HG03103 (cell line): Measurements from ENCODE around the gene THOC6.
"Not testable (repeated sequence)": the region's sequence is repeated elsewhere in the genome, so short reads cannot be mapped to it uniquely, and the experiment has no call there.

Experiments used
- ATAC-seq: cut with Tn5 transposase; IDR thresholded peaks from one replicate; pipeline ENCODE4 v1.9.1; 2021; ENCODE audit warnings: low read depth; ENCODE audit not compliant: unreplicated experiment

Gene THOC6

DNA sequence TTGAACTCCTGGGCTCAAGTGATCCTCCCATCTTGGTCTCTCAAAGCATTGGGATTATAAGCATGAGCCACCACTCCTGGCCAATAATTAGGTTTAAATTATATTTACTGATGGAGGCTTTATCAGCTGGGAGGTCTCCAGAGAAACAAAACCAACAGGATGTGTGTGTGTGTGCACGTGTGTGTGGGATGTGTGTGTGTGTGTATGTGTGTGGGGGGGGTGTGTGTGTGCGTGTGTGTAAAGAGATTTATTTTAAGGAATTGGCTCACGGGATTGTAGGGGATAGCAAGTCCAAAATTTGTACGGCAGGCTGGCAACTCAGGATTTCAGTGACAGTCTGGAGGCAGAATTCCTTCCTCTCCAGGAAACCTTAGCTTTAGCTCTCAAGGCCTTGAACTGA lies 27.2 kb downstream of the THOC6 start:
- ATAC-seq, result no peak

DNA sequence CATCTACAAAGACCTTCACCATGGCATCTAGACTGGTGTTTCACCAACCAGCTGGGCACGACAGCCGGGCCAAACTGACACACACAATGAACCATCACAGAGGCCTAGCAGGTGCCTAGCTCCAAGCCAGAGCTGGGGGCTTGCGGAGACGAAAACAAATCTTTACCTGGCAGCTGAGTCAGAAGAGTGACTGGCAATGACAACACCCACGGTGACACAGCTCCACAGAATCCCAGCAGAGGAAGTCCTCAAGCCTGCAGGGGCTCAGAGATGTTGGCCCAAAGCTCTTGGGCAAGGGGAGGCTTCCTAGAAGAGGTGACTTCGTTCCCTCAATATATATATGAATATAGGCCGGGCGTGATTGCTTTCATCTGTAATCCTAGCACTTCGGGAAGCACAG lies 27.7 kb downstream of the THOC6 start:
- no peak for ATAC-seq

DNA sequence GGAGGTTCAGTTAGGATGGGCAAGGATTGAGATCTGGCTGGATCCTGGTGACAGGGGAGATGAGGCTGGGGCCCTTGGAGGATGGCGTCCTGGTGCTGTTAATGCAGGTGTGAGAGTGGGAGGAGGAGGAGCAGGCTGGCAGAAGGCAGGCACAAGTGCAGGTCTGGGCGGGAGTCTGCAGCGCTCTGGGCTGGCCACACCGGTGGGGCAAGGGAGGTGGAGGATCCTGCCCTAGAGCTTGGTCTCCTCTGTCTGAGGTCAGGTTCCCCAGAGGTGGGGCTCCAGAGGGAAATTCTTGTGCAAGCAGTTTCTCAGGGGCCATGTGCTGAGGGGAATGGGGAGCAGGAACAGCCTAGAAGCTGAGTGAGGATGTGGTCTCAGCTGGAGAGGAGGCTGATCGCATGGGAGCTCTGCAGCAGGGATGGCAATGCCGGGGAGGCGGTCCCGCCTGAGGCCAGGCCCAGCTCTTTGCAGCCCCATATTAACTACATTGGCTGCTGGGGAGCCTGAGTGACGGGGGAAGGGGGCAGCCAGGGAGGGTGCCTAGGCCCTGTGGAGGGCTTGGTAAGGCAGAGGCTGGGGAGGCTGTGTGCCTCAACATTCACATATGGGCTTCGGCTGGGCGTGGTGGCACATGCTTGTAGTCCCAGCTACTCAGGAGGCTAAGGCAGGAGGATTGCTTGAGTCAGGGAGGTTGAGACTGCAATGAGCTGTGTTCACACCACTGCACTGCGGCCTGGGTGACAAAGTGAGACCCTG lies 28.9 kb downstream of the THOC6 start:
- not testable (repeated sequence) for ATAC-seq

DNA sequence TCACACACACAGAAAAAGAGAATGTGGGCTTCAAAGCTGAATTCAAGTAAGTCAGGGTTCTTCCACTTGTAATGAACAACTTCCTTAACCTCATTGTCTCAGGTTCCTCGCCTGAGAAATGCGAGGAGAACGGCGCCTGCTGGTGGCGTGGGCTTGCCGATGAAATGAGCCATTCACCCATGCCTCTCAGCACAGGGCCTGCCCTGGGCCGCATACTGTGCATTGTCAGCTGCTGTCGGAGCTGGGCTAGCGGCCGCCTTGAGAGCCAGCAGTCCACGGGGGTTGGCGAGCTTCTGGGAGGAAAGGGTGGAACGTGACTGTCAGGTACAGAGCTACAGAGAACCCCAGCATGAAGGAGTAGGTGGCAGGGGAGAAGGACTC lies 29.5 kb downstream of the THOC6 start:
- not testable (repeated sequence) for ATAC-seq

DNA sequence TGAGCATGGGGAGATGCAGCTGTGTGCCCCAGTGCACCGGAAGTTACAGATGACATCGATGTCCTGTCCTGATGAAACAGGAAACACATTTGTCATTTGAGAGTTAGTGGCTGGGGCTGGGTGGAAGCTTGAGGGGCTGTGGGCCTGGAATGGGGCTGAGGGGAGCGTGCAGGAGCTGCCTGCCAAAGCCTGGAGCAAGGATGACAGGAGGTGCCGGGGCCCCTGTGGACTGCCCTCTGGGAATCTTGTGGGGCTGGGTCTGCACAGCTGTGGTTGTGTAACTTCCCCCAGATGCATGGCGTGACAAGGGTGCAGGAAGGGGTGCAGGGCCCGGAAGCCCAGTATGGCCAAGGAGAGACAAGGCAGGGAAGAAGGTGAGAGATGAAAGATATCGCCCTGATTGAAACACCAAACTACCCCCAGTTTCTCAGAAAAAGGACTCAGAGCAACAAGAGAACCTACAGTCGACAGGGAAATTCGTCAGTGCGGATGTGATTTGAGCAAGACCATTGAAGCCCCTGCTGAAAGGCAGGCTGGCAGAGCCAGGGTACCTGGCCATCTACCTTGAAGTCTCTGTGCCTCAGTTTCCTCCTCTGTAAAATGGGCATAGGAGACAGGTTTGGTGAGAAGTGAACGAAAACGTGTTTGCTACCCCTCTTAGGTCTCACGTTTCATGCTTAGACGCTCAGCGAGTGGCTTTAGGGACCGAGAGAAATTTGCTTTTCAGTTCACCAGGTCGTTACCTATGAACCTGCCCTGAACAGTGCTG lies 31.3 kb downstream of the THOC6 start:
- no peak for ATAC-seq

DNA sequence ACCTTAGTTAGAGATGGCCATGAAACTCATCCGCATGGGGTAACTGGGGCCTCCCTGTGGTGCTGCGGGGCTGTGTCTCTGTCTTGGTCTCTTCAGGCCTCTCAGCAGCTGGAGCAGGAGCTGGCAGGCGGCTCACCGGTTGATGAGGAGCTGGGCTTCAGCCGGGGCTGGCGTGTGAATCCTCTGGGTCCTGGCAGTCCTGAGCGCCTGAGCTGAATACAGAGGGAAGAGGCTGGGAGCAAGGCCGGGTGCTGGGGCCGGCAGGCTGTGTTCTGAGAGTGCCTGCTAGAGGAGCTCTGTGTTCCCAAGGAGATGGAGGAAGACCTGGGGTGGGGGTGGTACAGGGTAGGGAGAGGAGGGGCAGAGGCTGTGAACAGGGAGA lies 31.9 kb downstream of the THOC6 start:
- ATAC-seq, result not testable (repeated sequence)

DNA sequence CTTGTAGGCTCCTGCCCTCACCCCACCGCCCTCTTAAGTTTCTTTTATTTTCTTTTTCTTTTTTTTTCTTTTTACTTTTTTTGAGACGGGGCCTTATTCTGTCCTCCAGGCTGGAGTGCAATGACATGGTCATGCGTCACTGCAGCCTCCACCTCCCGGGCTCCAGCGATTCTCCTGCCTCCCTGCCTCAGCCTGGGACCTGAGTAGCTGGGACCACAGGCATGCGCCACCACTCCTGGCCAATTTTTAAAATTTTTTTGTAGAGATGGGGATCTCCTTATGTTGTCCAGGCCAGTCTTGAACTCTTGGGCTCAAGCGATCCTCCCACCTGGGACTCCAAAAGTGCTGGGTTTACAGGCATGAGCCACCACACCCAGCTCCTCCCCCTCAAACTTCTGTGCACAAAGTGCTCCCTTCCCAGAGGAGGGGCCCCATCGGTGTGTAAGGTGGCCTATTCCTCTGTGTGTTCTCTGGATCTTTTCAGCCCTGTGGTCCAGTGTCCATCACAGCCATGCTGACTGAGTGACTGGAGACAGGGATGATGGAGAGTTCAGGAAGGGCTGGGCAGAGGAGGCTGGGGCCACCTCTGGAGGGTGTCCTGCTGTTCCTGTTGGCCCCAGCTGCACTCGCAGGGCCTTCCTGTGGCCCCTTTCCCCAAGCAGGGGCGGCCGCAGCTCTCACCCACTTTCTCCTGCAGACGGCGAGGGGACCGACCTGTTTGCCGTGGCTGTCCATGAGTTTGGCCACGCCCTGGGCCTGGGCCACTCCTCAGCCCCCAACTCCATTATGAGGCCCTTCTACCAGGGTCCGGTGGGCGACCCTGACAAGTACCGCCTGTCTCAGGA lies 32.7 kb downstream of the THOC6 start:
- no peak for ATAC-seq

DNA sequence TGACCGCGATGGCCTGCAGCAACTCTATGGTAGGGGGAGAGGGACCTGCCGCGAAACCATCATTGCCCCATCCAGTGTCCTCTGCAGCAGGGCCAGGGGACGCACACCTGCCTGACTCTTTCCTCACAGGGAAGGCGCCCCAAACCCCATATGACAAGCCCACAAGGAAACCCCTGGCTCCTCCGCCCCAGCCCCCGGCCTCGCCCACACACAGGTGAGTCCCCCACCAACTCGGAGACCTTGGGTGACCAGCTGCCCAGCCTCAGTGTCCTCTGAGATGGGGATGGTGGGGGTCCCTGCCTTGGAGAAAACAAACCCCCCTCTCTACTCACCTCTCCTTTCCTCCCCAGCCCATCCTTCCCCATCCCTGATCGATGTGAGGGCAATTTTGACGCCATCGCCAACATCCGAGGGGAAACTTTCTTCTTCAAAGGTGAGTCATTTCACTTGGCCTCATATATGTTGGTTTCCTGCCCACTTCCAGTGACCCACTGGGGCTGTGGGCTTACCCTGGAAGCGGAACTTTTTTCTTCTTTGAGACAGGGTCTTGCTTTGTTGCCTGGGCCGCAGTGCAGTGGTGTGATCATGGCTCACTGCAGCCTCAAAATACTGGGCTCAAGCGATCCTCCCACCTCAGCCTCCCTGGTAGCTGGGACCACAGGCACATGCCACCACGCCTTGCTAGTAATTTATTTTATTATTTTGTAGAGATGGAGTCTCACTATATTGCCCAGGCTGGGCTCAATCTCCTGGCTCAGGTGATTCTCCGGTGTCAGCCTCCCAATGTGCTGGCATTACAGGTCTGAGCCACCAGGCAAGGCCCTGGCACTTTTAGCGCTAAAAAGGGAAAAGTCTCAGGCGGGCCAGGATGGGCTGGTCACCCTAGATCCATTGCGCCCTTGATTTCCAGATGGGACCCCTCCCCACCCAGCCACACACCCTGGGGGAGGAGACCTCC lies 33.6 kb downstream of the THOC6 start:
- no peak for ATAC-seq

DNA sequence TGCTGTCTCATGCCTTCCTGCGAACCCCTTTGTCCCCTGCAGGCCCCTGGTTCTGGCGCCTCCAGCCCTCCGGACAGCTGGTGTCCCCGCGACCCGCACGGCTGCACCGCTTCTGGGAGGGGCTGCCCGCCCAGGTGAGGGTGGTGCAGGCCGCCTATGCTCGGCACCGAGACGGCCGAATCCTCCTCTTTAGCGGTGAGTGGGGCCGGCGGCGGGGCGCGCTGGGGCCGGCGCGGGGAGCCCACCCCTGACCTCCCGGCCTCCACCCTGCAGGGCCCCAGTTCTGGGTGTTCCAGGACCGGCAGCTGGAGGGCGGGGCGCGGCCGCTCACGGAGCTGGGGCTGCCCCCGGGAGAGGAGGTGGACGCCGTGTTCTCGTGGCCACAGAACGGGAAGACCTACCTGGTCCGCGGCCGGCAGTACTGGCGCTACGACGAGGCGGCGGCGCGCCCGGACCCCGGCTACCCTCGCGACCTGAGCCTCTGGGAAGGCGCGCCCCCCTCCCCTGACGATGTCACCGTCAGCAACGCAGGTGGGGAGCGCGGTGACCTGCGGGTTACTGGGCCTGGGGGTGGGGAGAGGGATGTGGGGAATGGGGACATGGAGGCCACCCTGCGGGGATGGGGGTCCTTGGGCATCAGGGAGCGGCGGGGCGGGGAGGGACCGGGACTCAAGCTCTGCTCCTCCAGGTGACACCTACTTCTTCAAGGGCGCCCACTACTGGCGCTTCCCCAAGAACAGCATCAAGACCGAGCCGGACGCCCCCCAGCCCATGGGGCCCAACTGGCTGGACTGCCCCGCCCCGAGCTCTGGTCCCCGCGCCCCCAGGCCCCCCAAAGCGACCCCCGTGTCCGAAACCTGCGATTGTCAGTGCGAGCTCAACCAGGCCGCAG lies 34.5 kb downstream of the THOC6 start:
- ATAC-seq, result no peak

DNA sequence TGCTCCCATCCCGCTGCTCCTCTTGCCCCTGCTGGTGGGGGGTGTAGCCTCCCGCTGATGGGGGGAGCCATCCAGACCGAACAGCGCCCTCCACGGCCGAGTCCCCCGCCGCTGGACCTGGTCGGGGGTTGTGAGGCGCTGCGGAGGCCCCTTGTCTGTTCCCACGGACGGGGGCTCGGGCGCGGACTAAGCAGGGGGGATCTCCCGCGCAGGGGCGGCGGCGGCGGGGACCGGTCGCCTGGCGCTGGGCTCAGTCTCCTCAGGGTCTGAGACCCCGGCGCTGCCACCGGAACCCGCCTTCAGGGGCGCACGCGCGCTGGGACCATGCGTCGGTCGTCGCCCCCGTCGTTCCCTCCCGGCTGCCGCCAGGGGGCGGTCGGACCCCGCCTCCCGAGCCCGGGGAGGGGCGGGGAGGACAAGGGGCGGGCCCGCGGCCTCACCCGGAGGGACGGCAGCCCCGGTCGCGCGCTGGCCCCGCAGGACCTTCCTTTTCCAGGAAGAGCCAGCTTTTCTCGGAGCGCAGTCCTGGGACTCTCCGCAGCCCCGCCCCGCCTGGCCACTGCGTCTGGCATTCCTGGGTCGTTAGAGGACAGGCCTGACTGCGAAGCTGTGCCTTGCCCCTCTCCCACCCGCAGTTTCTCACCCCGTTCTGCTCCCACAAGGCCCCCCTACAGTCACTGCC lies 35.3 kb downstream of the THOC6 start:
- ATAC-seq, result peak; percentile 72

DNA sequence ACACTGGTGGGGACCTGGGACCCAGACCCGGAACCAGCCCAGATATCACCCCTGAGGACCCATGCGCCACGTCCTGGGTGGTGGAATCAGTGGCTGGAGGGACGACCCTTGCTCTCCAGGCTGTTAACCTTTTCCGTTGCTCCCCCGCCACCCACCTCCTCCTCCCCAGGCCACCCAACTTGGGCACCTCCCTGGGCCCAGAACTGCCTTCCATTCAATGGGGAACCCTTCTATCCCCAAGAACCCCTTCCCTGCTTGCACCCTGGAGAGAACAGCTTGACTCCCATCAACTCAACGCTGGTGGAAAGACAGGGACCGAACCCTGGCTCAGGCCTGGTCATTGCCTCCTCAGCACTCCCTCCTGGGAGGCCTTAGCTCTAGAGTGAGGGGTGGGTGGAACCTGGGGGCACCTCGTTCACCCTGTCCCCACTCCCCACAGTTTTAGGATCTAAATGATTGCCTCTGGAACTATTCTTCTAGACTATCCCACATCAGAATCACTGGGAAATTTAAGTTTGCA lies 35.9 kb downstream of the THOC6 start:
- ATAC-seq, result no peak

DNA sequence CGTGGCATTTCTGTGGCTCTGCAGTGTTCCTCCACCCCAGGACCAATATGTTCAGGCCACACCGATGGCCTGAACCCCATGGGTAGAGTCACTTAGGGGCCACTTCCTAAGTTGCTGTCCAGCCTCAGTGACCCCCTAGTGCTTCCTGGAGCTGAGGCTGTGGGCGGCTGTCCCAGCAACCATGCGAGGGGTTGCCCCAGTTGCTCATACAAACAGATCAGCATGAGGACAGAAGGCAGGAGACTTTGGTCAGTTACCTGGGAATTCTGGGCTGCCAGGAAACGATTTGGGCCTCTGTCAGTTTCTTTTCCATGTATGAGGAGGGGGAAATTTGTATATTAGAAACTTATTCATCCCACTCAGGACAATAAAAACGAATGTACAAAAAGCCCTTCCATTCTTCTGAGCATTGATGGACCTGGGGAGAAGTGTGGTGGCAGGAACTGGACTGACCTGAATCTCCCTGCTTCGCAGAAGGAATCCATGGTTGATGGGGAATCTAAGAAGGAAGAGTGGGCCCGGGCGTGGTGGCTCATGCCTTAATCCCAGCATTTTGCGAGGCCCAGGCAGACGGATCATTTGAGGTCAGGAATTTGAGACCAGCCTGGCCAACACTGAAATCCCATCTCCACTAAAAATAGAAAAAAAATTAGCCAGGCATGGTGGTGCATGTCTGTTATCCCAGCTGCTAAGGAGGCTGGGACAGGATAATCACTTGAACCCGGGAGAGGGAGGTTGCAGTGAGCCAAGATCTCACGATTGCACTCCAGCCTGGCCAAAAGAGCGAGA lies 36.7 kb downstream of the THOC6 start:
- no peak for ATAC-seq

DNA sequence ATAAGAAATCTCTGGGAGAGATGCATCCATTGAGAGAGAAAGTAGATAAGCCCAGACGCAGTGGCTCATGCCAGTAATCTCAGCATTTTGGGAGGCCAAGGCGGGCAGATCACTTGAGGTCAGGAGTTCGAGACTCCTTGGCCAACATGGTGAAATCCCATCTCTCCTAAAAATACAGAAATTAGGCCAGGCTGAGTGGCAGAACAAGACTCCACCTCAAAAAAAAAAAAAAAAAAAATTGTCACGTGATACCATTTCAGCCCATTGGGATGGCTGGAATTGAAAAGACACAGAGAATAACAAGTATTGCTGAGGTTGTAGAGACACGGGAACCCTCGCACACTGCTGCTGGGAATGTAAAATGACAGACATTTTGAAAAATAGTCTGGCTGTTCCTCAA lies 38.7 kb downstream of the THOC6 start:
- no peak for ATAC-seq

DNA sequence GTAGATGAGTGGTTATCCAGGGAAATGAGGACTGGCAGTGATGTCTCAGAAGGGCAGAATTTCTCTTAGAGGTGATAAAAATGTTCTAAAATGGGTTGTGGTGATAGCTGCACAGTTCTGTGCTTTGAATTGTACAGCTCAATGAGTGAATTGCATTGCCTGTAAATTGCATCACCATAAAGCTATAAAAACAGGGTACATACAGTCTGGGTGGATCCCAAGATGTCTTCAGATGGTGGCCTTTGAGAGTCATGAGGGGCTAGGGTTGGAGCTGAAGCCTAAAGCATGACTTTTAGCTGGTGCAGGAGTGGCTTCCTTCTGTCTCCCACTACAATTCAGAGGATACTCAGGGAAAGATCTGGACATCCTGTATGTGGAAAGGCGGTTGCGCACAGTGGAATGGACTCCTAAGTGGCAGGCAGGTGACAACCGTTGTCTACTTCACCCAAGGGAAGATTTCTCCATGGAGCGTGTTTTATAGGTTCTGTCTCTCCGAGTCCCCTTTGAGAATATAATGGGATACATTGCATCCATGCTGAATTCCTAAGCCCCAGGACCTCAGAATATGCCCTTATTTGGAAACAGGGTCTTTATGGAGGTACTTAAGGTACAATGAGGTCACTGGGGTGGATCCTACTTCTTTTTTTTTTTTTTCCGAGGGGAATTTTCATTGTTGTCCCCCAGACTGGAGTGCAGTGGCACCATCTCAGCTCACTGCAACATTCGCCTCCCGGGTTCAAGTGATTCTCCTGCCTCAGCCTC lies 40.0 kb downstream of the THOC6 start:
- ATAC-seq, result no peak

DNA sequence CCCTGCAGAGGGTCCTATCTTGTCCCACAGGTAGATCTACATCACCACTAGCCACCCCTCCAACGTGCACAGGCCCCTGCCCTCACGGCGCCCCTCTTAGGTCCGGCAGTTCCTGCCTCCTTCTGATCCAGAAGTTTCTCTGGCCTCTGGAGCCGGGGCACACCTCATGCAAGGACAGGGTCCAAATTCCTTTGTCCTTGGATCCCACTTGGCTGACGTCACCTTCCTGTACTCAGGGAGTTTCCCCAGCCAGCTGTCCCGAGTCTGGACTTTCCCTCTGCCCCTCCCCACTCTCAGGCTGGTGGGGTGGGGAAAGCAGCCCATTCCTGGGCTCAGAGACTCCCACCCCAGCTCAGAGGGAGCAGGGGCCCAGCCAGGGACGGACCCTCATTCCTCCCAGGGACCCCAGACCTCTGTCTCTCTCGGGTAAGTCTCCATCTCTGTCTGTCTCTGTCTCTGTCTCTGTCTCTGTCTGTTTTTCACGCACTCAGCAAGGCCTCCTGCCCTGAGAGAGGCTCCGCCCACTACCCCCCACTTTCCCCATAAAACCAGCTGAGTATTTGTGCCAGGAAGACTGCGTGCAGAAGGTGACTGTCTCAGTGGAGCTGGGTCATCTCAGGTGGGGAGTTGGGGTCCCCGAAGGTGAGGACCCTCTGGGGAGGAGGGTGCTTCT lies 41.4 kb downstream of the THOC6 start, which contains the start of gene IL32:
IL32 (plus strand) TSS at position 572 of the 673 bp plus-strand sequence. CDS start 172 bp downstream, outside the sequence.
- ATAC-seq, result no peak

DNA sequence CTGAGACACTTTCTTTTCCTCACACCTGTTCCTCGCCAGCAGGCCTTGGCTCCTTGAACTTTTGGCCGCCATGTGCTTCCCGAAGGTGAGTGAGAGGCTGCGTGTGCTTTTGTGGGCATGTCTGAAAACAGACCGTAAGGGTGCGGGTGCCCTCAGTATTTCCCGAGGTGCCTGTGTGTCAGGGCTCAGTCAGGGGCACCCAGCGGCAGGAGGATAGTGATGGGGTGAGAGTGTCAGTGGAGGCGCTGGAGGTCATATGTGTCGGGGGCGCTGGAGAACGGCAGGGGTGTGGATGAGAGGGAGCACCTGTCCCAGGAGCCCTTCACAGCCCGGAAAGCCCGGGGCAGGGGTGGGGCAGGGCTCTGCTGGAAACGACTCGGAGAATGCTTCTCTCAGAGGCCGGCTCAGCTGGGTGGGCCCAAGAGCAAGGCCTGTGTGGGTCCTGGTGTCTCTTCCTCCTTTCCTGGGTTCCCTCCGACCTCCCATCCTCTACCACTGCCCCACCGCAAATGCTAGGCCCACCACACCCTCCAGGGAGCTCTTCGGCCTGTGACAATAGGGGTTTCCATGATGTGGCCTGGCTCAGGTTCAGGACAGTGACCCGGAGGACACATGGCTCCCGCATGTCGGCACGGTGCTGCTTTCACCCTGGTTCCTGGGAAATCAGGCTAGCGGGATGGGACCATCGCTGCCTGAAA lies 42.1 kb downstream of the THOC6 start:
- ATAC-seq, result no peak
